GM12878 (cell line): ENCODE results near the gene SBNO2. TPM values are rescaled to one million over a fixed set of nuclear protein-coding genes. Genes with fewer than 3 reads are reported as not detected.
A peak's percentile ranks its signal among the peaks of the same experiment; 100 is the strongest.

Source experiments
- CHD1 ChIP-seq: IDR thresholded peaks from 2 replicates; pipeline ENCODE4 v1.6.1; 2012; ENCODE audit warnings: low read depth, low read length, improper control_type of control experiment
- CREB1 ChIP-seq: IDR thresholded peaks from 2 replicates; pipeline ENCODE4 v1.6.1; 2012; ENCODE audit warnings: low read depth, mild to moderate bottlenecking, inconsistent platforms
- ETV6 ChIP-seq, 2 experiments: fragments of 450-650 bp in 1 of 2; IDR thresholded peaks in 1 of 2; conservative IDR thresholded peaks in 1 of 2; 2 replicates each; pipeline ENCODE4 v1.6.1; 2014; ENCODE audit warnings: antibody characterized with exemption in 1 of 2, borderline replicate concordance in 1 of 2, low read depth in 1 of 2, mild to moderate bottlenecking in 1 of 2, moderate library complexity in 1 of 2
- EZH2 ChIP-seq: IDR thresholded peaks from 2 replicates; pipeline ENCODE4 v1.6.1; 2012; ENCODE audit warnings: low read depth, mild to moderate bottlenecking, control low read depth, inconsistent platforms, low read length, borderline replicate concordance; ENCODE audit not compliant: control insufficient read depth
- FOXM1 ChIP-seq: IDR thresholded peaks from 2 replicates; pipeline ENCODE4 v1.6.1; 2012; ENCODE audit warnings: low read depth, mild to moderate bottlenecking, inconsistent platforms, low read length, moderate library complexity
- GABPA ChIP-seq: IDR thresholded peaks from 2 replicates; pipeline ENCODE4 v1.6.1; 2014; ENCODE audit warnings: antibody characterized with exemption, low read depth, mild to moderate bottlenecking, inconsistent platforms
- JUNB ChIP-seq: IDR thresholded peaks from 2 replicates; pipeline ENCODE4 v1.6.1; 2016; ENCODE audit warnings: antibody characterized with exemption, mild to moderate bottlenecking
- KLF5 ChIP-seq: fragments of 450-650 bp; IDR thresholded peaks from 2 replicates; pipeline ENCODE4 v1.6.1; 2014; ENCODE audit warnings: mild to moderate bottlenecking; ENCODE audit not compliant: partially characterized antibody
- MEF2B ChIP-seq: fragments of 450-650 bp; IDR thresholded peaks from 2 replicates; pipeline ENCODE4 v1.6.1; 2018; ENCODE audit warnings: mild to moderate bottlenecking, moderate library complexity; ENCODE audit not compliant: partially characterized antibody, poor library complexity, severe bottlenecking
- NBN ChIP-seq: fragments of 450-650 bp; IDR thresholded peaks from 2 replicates; pipeline ENCODE4 v1.6.1; 2016
- NR2F1 ChIP-seq: fragments of 450-650 bp; conservative IDR thresholded peaks from 2 replicates; pipeline ENCODE4 v1.6.1; 2017; ENCODE audit warnings: mild to moderate bottlenecking
- RAD21 ChIP-seq: IDR thresholded peaks from 2 replicates; pipeline ENCODE4 v1.6.1; 2011; ENCODE audit warnings: mild to moderate bottlenecking, low read depth, low read length, moderate library complexity; ENCODE audit not compliant: insufficient read depth
- RB1 ChIP-seq: fragments of 450-650 bp; formaldehyde crosslinking; IDR thresholded peaks from 2 replicates; pipeline ENCODE4 v1.6.1; 2017; ENCODE audit warnings: mild to moderate bottlenecking, borderline replicate concordance
- RELA ChIP-seq: fragments of 450-650 bp; IDR thresholded peaks from 2 replicates; pipeline ENCODE4 v1.8.0; 2014; ENCODE audit warnings: borderline replicate concordance; ENCODE audit not compliant: partially characterized antibody
- SIN3A ChIP-seq: IDR thresholded peaks from 2 replicates; pipeline ENCODE4 v1.6.1; 2012; ENCODE audit warnings: low read depth, low read length, improper control_type of control experiment
- SMARCA5 ChIP-seq: fragments of 450-650 bp; IDR thresholded peaks from 2 replicates; pipeline ENCODE4 v1.6.1; 2017; ENCODE audit warnings: mild to moderate bottlenecking
- TCF3 ChIP-seq: IDR thresholded peaks from 2 replicates; pipeline ENCODE4 v1.6.1; 2012; ENCODE audit warnings: low read depth, mild to moderate bottlenecking, low read length, borderline replicate concordance; ENCODE audit not compliant: insufficient read depth
- ZNF217 ChIP-seq: fragments of 450-650 bp; IDR thresholded peaks from 2 replicates; pipeline ENCODE4 v1.6.1; 2017; ENCODE audit warnings: antibody characterized with exemption, mild to moderate bottlenecking
- ZNF622 ChIP-seq: fragments of 450-650 bp; IDR thresholded peaks from 2 replicates; pipeline ENCODE4 v1.6.1; 2017; ENCODE audit warnings: mild to moderate bottlenecking, inconsistent platforms
- polyA plus RNA-seq, 11 experiments: library from polyadenylated mRNA; depleted of rRNA in 4 of 11; unstranded in 6 of 11; stranded (reverse) in 5 of 11; fragments of >200 nt; fragmentation: Nextera tagmentation in 4 of 11; fragmentation: Illumina TruSeq in 1 of 11; extraction: Ambion mirVana in 4 of 11; extraction: Trizol in 1 of 11; gene quantifications; 1 replicate in 1 of 11; 2 replicates in 10 of 11; pipeline versions ENCODE4 v1.2.1 to v1.2.3, GENCODE V29; 2011 to 2016; ENCODE audit warnings: inconsistent platforms in 2 of 11, missing spikeins in 2 of 11, low read depth in 1 of 11
- total RNA-seq, 4 experiments: library from RNA; depleted of rRNA in 3 of 4; stranded (reverse); fragments of >200 nt in 3 of 4; fragmentation: Illumina TruSeq in 1 of 4; extraction: Trizol in 1 of 4; gene quantifications; 2 replicates each; pipeline versions ENCODE4 v1.2.1 to v1.2.3, GENCODE V29; 2013 to 2021
- TF ChIP-seq, protein P1 (sequence below): fragments of 450-650 bp; IDR thresholded peaks from 2 replicates; pipeline ENCODE4 v1.6.1; 2016; ENCODE audit warnings: mild to moderate bottlenecking
- TF ChIP-seq, protein P2 (sequence below): fragments of 450-650 bp; conservative IDR thresholded peaks from 2 replicates; pipeline ENCODE4 v1.6.1; 2017; ENCODE audit warnings: mild to moderate bottlenecking, moderate library complexity
- TF ChIP-seq, protein P3 (sequence below): IDR thresholded peaks from 2 replicates; pipeline ENCODE4 v1.6.1; 2012; ENCODE audit warnings: improper control_type of control experiment, low read depth, low read length; ENCODE audit not compliant: insufficient replicate concordance

The SBNO2 gene
- total and polyA plus RNA-seq, 10 of the 15 experiments (the other 5 are each of a cell fraction or from before 2014, with no cell fraction given), result 0.08 to 44.6 (median 5.4) TPM

DNA sequence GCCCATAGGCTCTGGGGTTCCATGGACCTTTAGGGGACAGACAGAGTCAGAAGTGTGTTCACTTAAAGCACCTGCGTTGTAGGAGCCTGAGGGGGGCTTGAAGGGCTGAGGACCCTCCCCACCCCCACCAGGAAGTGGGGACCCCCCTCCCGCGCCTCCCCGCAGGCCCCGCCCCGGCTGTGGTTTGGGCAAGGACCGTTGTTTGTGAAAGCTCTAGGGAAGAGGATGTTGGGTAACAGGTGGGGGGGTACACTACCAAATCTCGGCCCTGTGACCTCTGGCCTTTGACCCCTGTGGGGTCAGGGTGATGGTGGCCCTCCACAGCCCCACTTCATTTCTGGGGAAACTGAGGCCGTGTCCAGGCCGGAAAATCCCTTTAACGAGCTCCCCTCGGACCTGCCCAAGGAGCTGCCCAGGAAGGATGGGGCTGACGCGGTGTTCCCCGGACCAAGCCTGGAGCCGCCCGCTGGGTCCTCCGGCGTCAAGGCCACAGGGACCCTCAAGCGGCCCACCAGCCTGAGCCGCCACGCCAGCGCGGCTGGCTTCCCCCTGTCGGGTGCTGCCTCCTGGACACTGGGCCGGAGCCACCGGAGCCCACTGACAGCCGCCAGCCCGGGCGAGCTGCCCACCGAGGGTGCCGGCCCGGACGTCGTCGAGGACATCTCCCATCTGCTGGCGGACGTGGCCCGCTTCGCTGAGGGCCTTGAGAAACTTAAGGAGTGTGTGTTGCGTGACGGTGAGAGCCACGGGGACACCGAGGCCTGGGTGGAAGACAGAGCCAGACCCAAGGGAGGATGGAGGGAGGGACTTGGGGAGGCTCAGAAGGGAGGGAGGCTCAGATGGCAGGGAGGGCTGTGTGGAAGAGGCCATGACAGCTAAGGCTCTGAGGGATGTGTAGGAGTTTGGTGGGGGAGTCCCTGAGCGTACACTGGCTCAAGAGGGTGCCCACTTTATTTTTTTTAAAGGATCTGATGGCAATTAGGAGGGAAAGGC is 105.8 kb downstream of the SBNO2 start (continued):
- TF ChIP-seq NBN, result no peak
- peak; percentile 100 for TF ChIP-seq NR2F1
- TF ChIP-seq, protein P1, sequence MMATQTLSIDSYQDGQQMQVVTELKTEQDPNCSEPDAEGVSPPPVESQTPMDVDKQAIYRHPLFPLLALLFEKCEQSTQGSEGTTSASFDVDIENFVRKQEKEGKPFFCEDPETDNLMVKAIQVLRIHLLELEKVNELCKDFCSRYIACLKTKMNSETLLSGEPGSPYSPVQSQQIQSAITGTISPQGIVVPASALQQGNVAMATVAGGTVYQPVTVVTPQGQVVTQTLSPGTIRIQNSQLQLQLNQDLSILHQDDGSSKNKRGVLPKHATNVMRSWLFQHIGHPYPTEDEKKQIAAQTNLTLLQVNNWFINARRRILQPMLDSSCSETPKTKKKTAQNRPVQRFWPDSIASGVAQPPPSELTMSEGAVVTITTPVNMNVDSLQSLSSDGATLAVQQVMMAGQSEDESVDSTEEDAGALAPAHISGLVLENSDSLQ, result no peak
- peak; percentile 21 for TF ChIP-seq MEF2B
- TF ChIP-seq CHD1, result no peak
- no peak for TF ChIP-seq RB1
- no peak for TF ChIP-seq GABPA
- TF ChIP-seq RAD21, result no peak
- TF ChIP-seq, protein P2, sequence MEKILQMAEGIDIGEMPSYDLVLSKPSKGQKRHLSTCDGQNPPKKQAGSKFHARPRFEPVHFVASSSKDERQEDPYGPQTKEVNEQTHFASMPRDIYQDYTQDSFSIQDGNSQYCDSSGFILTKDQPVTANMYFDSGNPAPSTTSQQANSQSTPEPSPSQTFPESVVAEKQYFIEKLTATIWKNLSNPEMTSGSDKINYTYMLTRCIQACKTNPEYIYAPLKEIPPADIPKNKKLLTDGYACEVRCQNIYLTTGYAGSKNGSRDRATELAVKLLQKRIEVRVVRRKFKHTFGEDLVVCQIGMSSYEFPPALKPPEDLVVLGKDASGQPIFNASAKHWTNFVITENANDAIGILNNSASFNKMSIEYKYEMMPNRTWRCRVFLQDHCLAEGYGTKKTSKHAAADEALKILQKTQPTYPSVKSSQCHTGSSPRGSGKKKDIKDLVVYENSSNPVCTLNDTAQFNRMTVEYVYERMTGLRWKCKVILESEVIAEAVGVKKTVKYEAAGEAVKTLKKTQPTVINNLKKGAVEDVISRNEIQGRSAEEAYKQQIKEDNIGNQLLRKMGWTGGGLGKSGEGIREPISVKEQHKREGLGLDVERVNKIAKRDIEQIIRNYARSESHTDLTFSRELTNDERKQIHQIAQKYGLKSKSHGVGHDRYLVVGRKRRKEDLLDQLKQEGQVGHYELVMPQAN, result no peak; the same call in 1 of the 2 replicates
- TF ChIP-seq CREB1, result no peak
- TF ChIP-seq SIN3A, result peak; percentile 9; the same call in 1 of the 2 replicates
- no peak for TF ChIP-seq EZH2
- no peak for TF ChIP-seq KLF5
- no peak; a peak in 1 of 4 replicates for TF ChIP-seq ETV6 (conservative IDR thresholded peaks at IDR 0.05 in 1 of 2, IDR thresholded peaks at IDR 0.05 in 1 of 2; ENCODE audit: borderline replicate concordance in 1 of 2, low read depth in 1 of 2)
- TF ChIP-seq, protein P3, sequence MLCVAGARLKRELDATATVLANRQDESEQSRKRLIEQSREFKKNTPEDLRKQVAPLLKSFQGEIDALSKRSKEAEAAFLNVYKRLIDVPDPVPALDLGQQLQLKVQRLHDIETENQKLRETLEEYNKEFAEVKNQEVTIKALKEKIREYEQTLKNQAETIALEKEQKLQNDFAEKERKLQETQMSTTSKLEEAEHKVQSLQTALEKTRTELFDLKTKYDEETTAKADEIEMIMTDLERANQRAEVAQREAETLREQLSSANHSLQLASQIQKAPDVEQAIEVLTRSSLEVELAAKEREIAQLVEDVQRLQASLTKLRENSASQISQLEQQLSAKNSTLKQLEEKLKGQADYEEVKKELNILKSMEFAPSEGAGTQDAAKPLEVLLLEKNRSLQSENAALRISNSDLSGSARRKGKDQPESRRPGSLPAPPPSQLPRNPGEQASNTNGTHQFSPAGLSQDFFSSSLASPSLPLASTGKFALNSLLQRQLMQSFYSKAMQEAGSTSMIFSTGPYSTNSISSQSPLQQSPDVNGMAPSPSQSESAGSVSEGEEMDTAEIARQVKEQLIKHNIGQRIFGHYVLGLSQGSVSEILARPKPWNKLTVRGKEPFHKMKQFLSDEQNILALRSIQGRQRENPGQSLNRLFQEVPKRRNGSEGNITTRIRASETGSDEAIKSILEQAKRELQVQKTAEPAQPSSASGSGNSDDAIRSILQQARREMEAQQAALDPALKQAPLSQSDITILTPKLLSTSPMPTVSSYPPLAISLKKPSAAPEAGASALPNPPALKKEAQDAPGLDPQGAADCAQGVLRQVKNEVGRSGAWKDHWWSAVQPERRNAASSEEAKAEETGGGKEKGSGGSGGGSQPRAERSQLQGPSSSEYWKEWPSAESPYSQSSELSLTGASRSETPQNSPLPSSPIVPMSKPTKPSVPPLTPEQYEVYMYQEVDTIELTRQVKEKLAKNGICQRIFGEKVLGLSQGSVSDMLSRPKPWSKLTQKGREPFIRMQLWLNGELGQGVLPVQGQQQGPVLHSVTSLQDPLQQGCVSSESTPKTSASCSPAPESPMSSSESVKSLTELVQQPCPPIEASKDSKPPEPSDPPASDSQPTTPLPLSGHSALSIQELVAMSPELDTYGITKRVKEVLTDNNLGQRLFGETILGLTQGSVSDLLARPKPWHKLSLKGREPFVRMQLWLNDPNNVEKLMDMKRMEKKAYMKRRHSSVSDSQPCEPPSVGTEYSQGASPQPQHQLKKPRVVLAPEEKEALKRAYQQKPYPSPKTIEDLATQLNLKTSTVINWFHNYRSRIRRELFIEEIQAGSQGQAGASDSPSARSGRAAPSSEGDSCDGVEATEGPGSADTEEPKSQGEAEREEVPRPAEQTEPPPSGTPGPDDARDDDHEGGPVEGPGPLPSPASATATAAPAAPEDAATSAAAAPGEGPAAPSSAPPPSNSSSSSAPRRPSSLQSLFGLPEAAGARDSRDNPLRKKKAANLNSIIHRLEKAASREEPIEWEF, result no peak
- no peak for TF ChIP-seq TCF3
- no peak for TF ChIP-seq ZNF622
- no peak for TF ChIP-seq JUNB
- TF ChIP-seq ZNF217, result no peak
- peak; percentile 83; the same call in 1 of the 2 replicates for TF ChIP-seq SMARCA5
- TF ChIP-seq FOXM1, result no peak
- no peak for TF ChIP-seq RELA
